Measurements from ENCODE around the gene BCAS3. TPM values are rescaled to one million over a fixed set of nuclear protein-coding genes. Genes with fewer than 3 reads are reported as not detected.
"Not testable (repeated sequence)": the region's sequence is repeated elsewhere in the genome, so short reads cannot be mapped to it uniquely, and the experiment has no call there.

The BCAS3 gene
- total and polyA plus RNA-seq, 4 donors: 5.8 to 24.6 (median 10.1) TPM

GRCh38 chr17:60804831-60805230 is 127.2 kb downstream of the BCAS3 start:
- no peaks in the 10 kb centered on the region for H3K36me3 ChIP-seq (ENCODE audit: control insufficient read depth in 4 of 4, insufficient read depth in 3 of 4, low read depth in 1 of 4, low read length in 3 of 4)
- H3K9ac ChIP-seq (ENCODE audit: low read depth in 1 of 2, low read length in 2 of 2): no peak overlapping the region
- peaks cover 0 to 2% (median 0%) of the 10 kb centered on the region in 4 donors for H3K4me1 ChIP-seq (ENCODE audit: control insufficient read depth in 4 of 4, insufficient read depth in 4 of 4, low read length in 3 of 4)
- H3K4me3 ChIP-seq (ENCODE audit: low read depth in 1 of 3, low read length in 3 of 3): no peak overlapping the region
- no peaks in the 10 kb centered on the region for H3K27me3 ChIP-seq (ENCODE audit: control insufficient read depth in 4 of 4, insufficient read depth in 4 of 4, low read length in 3 of 4)
- TF ChIP-seq REST (IDR thresholded peaks at IDR 0.05) (no peak), FOXA1 (IDR thresholded peaks at IDR 0.05) (no peak), CTCF (IDR thresholded peaks at IDR 0.05; ENCODE audit: low read depth, low read length, missing input control) (no peak), NR2F2 (IDR thresholded peaks at IDR 0.05) (no peak), FOXA2 (IDR thresholded peaks at IDR 0.05) (no peak), JUND (IDR thresholded peaks at IDR 0.05) (no peak)
- TF ChIP-seq, protein P1, sequence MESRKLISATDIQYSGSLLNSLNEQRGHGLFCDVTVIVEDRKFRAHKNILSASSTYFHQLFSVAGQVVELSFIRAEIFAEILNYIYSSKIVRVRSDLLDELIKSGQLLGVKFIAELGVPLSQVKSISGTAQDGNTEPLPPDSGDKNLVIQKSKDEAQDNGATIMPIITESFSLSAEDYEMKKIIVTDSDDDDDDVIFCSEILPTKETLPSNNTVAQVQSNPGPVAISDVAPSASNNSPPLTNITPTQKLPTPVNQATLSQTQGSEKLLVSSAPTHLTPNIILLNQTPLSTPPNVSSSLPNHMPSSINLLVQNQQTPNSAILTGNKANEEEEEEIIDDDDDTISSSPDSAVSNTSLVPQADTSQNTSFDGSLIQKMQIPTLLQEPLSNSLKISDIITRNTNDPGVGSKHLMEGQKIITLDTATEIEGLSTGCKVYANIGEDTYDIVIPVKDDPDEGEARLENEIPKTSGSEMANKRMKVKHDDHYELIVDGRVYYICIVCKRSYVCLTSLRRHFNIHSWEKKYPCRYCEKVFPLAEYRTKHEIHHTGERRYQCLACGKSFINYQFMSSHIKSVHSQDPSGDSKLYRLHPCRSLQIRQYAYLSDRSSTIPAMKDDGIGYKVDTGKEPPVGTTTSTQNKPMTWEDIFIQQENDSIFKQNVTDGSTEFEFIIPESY (IDR thresholded peaks at IDR 0.05): no peak
- WGBS: 96% methylated on average over 3 of the region's 3 CpGs
- no peak overlapping the region for H3K27ac ChIP-seq (ENCODE audit: low read depth in 1 of 2, low read length in 2 of 2)
- no peaks in the 10 kb centered on the region for H3K9me3 ChIP-seq (ENCODE audit: control insufficient read depth in 4 of 4, low read length in 3 of 4)
- DNase-seq (ENCODE audit: low spot score): no peak

- Histone ChIP-seq H3K9ac (ENCODE audit: low read depth in 1 of 2, low read length in 2 of 2) (no peak overlapping the region), H3K4me1 (ENCODE audit: control insufficient read depth in 4 of 4, insufficient read depth in 4 of 4, low read length in 3 of 4) (no peaks in the 10 kb centered on the region), H3K9me3 (ENCODE audit: control insufficient read depth in 4 of 4, low read length in 3 of 4) (peaks cover 0 to 2% (median 0%) of the 10 kb centered on the region in 4 donors), H3K27me3 (ENCODE audit: control insufficient read depth in 4 of 4, insufficient read depth in 4 of 4, low read length in 3 of 4) (no peaks in the 10 kb centered on the region), H3K36me3 (ENCODE audit: control insufficient read depth in 4 of 4, insufficient read depth in 3 of 4, low read depth in 1 of 4, low read length in 3 of 4) (peaks cover 0 to 5% (median 0%) of the 10 kb centered on the region in 4 donors), H3K27ac (ENCODE audit: low read depth in 1 of 2, low read length in 2 of 2) (no peak overlapping the region), H3K4me3 (ENCODE audit: low read depth in 1 of 3, low read length in 3 of 3) (no peak overlapping the region)
- 100% methylated on average over 1 of the region's 1 CpG for WGBS
- no peak for TF ChIP-seq SP1 (IDR thresholded peaks at IDR 0.05)
- TF ChIP-seq HNF4A (conservative IDR thresholded peaks at IDR 0.05): no peak
- TF ChIP-seq, protein P2, sequence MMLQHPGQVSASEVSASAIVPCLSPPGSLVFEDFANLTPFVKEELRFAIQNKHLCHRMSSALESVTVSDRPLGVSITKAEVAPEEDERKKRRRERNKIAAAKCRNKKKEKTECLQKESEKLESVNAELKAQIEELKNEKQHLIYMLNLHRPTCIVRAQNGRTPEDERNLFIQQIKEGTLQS (IDR thresholded peaks at IDR 0.05): no peak
- TF ChIP-seq NR2F2 (IDR thresholded peaks at IDR 0.05): no peak
- TF ChIP-seq YY1 (IDR thresholded peaks at IDR 0.05): no peak
- no peak for TF ChIP-seq JUND (IDR thresholded peaks at IDR 0.05)
- no peak for TF ChIP-seq EGR1 (IDR thresholded peaks at IDR 0.05; ENCODE audit: low read depth in 2 of 2)
- no peak for TF ChIP-seq RAD21 (IDR thresholded peaks at IDR 0.05)
- TF ChIP-seq HNF4G (IDR thresholded peaks at IDR 0.05): no peak
- TF ChIP-seq REST (IDR thresholded peaks at IDR 0.05): no peak
- TF ChIP-seq FOXA1 (IDR thresholded peaks at IDR 0.05): no peak
- DNase-seq (ENCODE audit: low spot score): no peak
Observed at GRCh38 chr17:60809421-60809820, 131.8 kb downstream of the BCAS3 start.

DNA sequence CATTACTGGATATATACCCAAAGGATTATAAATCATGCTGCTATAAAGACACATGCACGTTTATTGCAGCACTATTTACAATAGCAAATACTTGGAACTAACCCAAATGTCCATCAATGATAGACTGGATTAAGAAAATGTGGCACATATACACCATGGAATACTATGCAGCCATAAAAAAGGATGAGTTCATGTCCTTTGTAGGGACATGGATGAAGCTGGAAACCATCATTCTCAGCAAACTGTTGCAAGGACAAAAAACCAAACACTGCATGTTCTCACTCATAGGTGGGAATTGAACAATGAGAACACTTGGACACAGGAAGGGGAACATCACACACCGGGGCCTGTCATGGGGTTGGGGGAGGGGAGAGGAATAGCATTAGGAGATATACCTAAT is 137.3 kb downstream of the BCAS3 start:
- WGBS: 88% methylated on average over 2 of the region's 2 CpGs
- H3K9me3 ChIP-seq (ENCODE audit: control insufficient read depth in 4 of 4, low read length in 3 of 4); H3K36me3 ChIP-seq (ENCODE audit: control insufficient read depth in 4 of 4, insufficient read depth in 3 of 4, low read depth in 1 of 4, low read length in 3 of 4); H3K27me3 ChIP-seq (ENCODE audit: control insufficient read depth in 4 of 4, insufficient read depth in 4 of 4, low read length in 3 of 4); H3K9ac ChIP-seq (ENCODE audit: low read depth in 1 of 2, low read length in 2 of 2); H3K27ac ChIP-seq (ENCODE audit: low read depth in 1 of 2, low read length in 2 of 2); H3K4me3 ChIP-seq (ENCODE audit: low read depth in 1 of 3, low read length in 3 of 3); DNase-seq (ENCODE audit: low spot score); H3K4me1 ChIP-seq (ENCODE audit: control insufficient read depth in 4 of 4, insufficient read depth in 4 of 4, low read length in 3 of 4): not testable (repeated sequence)
